Measurements from ENCODE around the gene ARHGAP15.

The ARHGAP15 gene

DNA sequence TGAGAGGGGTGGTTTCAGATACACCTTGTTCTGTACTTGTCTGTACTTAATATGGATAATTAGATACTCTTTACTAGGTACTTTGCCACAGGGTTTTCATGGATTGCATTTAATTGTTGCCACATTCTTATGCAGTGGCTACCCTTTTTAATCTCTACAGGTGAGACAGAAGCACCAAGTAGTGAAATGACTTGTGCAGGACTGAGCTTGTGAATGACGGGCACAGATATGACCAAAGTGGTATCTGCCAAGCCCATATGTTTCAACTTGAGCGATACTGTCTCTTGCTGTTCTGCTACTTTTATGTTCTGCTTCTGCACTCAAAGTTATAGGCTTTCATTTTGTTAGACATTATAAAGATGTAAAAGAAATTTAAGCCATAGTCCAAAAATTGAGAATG, 288.2 kb downstream of the ARHGAP15 start:
- no peak for FAIRE-seq

DNA sequence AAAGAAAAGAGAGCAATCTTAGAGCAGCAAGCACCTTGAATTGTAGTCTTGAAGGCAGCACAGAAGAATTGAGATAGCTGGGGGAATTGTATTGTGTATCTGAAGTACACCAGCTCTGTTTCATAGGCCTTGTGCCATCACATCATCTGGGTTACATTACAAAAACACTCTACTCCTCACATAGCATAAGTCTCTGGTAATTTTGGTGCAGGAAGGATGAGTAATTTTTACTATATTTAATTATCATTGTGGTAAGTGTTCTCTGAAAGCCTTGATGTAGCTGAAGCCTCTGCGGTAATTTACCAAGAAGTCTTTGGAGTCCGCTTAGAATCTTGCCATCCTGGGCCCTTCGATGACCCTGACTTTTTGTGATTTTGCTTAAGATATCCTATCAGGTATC, 291.1 kb downstream of the ARHGAP15 start:
- FAIRE-seq, result no peak

DNA sequence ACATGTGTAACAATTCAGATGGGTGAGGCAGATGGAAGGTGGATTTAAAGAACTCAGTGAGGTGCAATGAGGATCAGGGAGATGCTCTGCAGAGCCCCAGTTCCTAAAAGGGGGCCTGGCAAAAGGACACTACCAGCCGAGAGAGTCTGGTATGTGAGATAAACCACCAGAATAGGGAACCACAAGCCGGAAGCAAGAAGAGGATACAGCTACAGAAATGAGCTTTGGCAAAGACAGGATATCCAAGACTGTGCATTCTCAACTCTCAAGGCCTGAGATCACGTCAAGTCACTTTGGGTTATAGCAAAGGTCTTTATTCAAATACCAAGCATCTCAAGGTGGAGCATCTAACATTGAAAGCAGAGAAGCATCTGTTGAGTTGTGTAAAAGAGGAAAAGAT, 293.5 kb downstream of the ARHGAP15 start:
- FAIRE-seq, result no peak

DNA sequence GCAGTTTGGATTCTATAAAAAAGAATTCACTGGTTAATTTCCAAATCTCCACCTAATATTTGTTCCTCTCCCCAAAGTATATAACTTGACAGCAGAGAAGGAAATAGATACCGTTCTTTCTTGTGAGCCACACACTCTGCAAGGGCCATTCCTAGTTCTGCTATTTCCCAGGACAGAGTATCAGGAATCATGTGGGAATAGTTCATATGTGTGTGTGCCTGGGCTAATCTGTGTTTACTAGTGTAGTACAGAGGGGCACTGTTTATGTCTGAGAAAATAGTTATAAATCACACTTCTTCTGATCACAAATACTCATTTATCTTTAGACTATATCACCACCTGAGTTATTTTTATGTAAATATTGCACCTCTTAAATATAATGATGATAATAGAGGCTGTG, 296.7 kb downstream of the ARHGAP15 start:
- no peak for FAIRE-seq

DNA sequence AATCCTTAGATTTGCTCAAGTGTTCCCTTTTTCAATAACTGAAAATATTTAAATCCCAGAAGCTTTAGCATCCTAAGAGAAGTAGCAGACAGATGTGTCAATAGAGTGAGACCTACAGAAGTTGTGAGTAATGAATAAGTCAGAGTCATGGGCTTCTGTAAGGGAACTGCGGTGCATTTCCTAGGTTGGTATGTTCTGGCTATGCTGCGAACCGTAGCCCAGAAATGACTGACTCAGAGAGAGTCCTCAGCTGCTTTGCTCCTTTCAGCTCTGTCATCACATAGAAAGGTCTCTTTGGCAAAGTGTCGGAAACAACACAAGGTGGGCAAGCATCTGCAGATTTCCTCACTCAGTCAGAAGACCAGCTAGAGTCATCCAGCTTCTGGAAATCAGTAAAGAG, 297.1 kb downstream of the ARHGAP15 start:
- FAIRE-seq, result no peak

DNA sequence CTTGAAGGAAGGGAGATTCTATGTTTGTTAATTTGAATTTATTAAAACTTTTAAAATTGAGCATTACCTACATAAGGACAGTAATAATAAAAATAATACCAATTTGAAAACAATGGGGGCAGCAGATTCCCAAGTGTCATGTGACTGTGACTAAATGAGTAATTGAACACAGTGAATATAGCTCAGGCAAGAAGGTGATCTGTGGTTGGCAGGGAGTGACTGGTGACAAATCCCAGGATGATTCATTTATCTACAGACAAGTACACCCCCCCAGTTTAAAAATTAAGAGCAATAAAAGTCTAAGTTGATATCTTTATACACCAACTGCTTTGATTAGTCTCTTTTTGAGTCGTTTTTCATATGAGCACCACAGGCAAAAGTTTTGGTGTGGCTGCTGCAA, 299.5 kb downstream of the ARHGAP15 start:
- FAIRE-seq, result no peak

DNA sequence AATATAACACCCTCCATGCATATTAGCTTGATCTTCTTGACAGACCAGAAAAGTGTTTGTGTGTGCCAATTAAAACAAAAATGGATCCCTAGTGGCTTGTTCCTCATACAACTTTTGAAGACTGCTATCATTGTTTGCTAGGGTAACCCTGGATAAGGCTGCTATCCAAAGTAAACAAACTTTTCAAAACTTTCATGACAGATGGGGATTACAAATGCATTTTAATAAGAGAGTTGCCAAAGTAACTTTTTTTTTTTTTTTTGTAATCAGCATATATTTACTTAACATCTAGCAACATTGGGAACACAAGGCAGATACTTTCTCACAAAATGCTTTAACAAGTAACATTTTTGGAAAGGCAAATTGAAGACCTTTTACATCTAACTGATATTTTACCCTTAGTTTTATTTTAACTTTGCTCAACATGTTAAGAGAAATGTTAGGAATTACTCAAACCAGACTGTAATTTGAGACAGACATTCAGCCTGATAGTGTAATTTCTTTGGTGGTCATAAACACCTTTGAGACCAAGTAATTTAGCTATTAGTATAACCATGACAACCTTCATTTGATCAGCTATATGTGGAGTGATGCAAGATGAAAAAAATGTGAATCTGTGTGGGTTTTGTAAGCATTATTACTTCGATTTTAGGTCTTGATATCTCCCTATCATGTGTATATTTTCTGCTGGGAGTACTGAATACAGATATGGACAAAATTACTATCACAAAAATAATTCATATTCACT, 300.9 kb downstream of the ARHGAP15 start:
- FAIRE-seq, result no peak

DNA sequence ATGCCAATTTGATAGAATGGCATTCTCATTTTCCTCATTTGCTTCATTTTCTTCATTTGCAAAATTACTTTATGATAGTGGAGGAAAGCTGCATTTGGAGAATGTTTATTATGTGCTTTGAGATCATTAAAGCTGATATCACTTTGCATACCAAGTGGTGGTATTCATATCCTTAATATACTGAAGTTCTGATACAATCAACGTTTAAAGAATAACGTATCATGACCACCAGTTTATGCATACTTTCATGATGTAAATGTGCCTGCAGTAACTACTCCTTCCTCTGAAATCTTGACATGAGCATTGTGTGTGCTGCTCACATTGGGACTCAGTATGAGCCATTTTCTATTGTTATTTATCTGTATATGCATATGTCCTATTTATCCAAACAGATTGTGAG, 302.1 kb downstream of the ARHGAP15 start:
- FAIRE-seq, result no peak

DNA sequence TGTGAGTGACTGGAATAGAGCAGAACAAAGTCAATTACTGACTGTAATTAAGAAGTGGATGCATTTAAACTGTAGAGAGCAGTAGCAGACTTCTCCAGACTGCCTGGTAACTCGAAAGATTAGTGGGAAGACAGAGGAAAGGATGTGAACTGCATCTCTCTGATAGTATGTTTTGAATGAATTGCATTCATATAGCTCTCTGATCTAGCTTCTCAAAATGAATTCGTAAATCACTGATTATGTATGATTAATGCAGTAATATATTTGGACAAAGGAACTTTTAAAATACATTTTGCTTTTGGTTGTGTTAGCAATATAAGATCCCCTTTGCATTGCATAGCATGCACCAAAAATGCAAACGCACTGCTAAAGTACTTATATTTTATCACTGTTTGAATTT, 304.0 kb downstream of the ARHGAP15 start:
- FAIRE-seq, result no peak

DNA sequence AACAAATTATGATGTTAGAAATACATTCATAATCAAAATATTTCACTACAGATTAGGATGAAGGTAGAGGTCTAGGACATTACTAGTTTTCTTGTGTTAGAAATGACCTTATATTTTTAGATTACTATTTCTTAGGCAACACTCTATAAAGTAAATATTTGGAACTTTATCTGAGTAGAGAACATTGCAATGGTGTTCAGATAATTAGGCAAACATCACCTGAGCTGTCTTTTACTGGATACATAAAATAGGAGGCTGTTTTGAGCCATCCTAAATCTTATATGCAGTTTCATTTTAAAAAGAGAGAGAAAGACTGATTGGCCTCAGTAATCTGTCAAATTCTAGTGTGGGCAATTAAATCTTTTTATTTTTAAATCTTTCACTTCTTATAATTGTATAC, 304.6 kb downstream of the ARHGAP15 start:
- no peak for FAIRE-seq

DNA sequence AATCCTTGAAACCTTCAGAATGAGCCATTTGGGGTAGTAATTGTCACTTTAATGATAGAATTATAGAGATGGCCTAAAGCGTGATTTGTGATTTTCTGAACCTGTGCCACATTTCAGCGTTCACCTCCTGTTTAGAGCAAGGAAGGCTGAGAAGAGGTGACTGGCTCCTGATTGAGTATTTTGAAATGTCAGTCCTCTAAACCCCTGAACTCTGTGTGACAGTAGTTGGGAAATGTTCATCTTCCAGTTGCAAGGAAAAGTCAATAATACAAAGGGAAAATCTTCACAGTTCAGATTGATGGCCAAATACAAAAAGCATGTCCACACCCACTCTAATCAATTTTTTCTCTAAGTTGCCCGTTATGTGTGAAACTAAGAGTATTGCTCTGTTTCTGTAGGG, 305.2 kb downstream of the ARHGAP15 start:
- no peak for FAIRE-seq

DNA sequence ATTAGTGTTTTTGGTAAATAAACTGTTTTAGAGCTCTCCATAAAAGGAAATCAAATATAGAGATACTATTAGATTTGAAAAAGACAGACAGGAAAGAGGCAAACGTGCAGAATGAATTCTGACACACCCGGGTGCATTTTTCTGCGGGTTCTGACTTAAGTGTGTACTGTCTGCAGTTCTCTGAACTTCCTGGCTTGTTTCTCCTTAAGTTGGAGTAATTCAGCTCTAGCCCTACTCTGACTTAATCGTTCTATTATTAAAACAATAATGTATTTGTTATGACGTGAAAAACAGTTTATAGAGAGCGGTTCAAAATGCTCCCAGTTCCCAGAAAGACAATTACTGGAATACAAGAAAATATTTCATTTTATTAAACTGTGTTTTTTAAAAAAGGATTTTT, 305.9 kb downstream of the ARHGAP15 start:
- no peak for FAIRE-seq

DNA sequence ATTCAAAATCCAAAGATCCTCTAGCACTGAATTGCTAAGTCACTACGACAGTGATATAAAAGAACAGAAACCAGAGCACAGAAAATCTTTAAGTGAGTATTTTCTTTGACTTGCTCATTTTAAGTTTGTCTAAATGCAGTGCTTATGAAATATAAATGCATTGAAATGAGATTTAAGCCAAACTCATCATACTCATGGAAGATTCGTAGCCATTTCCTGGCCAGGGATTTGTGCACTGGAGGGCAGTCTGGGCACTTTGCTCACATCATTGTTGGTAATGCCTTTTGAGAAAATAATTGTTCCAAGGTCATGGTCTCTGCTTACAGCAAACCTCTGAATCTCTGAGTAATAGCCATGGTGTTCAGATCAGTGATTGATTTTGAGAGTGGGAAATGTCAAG, 307.7 kb downstream of the ARHGAP15 start:
- no peak for FAIRE-seq

DNA sequence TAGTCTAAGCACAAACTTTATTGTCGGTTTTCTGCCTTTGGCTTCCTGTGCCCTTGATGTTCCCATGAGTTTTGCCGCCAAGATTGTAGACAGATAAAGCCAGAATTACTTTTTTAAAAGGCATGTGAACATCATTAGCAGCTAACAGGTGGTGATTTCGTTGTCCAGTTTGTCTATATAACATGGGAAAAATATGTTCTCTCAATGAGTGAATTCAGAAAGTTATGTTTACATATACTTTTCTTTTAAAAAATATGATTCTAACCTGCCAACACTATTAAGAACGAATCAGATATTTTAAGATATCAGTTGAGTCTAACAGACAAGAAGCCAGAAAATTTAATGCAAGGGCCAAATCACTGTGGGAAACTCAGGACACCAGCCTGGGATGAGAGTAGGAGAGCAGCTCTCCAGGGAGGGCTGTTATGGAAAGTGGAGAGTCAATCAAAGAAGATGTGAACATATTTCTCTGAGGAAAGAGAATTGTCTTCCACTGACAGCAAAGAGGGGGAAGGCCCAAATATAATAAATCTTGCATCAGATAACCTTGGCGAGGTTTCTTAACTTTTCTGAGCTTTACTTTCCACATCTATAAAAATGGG, 311.3 kb downstream of the ARHGAP15 start:
- no peak for FAIRE-seq

DNA sequence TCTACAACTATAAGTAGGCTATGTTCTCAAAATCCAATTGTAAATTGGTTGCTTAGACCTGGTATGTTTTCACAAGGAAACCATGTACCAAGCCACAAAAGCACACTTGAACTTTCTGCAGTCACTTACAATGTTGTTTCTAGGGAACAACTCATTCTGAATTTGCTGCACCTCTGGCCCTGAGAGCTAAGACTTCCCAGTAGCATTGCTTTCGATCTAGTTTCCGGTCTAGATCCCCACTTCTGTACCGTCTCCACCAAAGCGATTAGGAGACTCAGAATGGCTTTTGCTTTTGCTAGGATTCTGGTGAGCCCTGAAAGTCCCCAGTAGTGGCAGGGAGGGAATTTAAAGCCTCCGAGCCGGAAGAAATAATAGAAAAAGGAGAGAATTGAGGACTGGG, 313.0 kb downstream of the ARHGAP15 start:
- no peak for FAIRE-seq

DNA sequence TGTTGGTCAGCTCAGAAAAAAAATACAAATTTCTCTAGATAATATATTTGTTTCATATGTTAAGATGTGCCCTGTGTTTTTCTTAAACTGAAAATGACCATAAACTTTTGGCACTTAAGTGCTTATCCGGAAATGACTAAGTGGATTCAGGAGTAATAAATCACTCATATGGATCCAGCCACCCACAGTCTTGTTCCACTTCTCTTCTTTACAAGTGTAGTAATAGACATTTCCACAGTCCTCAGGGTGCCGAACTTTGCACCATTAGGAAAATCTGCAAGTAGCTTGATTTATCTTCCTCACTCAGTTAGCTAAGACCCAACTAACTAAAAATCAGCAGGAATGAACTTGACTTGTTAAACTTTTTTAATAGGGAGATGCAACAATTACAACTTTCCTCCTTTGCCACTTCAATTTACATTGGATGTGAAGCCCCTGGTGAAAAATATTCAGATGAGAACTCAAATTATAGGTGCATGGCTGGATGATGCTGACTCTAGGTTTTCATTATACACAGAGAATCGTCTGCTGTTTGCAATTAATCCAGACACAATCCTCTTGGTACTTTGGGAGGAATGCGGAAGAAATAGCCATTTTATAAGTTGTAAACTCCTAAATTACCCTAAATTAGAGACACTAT, 322.5 kb downstream of the ARHGAP15 start:
- no peak for FAIRE-seq

DNA sequence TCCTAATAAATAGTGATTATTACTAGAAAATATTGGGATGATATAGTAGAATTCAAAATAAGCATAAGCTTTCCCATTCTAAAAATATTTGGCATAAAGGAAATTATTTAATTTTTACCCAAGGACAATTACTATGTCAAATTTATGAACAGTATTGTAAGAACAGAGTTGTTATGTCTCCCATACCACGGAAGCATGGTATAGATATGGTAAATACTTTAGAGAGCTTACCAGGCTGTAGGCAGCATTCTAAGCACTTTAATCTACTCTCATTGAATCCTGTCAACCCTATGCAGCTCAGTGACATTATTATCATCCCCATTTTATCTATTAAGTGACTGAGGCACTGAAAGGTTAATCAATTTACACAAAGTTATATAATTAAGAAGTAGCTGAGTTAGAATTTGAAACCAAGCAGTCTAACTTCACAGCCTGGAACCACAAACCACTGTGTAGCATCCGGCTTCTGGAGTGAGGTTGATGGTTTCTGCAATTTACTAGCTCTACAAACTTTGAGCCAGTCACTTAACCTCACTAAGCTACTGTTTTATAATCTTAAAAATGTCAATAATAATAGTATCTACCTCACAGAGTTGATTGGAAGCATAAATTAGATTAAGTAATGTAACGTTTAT, 323.7 kb downstream of the ARHGAP15 start:
- no peak for FAIRE-seq

DNA sequence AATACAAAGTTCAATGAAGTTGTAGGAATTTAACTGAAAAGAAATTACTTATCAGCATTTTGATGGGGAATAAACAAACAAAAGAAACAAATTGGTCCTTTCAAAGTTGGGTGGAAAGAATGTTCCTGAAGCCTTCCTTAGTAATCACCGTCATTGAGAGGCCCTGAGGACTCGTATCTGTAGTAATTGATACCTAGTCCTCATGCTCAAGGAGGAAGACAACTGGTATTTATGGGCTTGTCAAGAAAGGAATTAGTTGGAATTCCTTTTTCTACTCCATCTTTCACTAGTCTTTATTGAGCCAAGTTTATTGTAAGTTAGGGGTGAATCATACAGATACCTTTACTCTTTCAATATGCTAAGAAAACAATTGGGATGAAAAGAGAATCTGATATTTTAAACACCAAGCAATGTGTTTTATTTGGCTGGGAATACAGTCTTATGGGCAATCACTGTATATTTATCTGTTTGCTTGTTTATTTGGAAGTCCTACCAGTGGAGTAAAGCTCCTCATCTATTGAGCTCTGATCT, 324.8 kb downstream of the ARHGAP15 start:
- no peak for FAIRE-seq

DNA sequence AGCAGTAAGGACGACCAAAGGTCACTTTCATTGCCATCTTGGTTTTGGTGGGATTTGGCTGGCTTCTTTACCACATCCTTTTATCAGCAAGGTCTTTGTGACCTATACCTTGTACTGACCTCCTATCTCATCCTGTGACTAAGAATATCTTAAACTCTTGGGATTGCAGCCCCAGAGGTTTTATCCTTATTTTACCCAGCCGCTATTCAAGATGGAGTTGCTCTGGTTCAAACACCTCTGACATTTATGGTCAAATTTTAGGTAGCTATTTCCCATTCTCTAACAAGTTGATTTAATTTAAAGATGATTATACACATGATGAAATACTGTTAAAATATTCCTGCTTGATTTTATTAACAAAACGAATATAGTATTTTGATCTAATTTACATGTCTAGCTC, 326.1 kb downstream of the ARHGAP15 start:
- no peak for FAIRE-seq

DNA sequence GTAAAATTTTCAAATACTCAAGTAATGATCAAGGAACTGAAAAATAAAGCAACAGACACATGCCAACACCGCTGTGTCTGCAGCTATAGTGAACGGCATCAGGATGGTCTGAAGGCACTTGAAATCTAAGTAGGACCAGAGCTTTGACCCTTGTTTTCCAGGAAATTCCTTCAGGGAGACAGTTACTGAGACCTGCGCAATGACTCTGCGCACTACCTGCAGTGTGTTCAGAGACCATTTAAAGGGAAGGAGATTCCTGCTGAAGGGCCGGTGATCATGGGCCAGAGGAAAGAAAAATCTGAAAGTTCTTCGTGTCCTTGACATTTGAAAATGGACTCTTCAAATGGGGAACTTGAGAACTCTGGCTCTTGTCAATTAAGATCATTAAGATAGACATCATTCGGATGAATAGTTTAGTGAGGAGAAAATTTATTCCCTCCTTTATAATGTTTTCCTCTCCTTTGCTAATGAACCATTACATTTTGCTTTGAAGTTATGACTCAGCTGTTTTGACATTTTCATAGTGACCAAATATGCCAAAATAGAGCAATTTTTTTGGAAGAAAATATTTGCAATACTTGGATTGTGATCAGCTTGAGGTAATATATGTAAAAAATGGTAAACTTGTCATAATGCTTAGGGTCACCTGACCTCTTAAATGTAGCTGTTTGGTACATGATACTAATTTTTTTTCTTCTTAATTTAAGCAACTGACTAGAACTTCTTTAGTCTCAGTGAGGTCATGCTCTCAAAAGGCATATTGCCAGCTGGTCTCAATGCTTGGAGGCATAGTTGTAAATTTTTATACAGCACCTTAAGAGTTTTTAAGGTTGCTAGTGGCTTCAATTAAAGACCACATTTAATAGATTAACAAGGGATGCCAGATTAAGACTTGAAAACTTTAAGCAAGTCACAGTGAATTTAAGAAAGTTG, 329.3 kb downstream of the ARHGAP15 start:
- no peak for FAIRE-seq

DNA sequence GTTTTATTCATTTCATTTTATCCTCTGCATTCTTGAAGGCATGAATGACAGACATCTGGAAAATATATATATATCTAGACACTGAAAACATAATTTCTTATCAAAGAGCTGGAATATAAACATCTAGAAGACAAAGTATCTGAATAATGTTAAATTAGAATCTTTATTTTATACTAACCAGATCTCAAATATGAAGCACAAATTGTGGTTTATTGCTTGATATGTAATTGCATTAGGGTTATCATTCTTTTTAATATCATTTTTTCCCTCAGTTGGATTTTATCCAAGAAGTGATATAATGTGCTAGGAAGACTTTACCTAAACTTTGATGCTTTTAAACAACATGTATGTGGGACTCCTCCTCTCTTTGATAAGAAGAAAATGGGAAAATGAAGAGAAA, 331.2 kb downstream of the ARHGAP15 start:
- no peak for FAIRE-seq

DNA sequence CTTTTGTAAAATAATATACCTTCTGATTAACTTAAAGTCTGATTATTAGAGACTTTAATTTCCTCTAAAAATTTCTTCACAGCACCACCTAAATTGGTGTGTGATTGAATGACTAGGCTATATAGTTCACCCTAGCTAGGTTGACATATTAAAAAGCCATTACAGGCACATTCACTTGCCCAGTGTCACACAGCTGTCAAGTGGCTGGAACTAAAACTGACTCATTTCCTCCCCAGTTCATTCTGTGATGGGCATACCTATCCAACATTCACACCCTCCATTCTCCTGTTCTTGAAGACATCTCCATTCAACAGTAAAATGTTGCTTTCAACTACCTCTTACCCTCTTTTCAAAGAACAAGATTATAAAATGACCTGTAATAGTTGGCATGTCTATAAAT, 334.5 kb downstream of the ARHGAP15 start:
- no peak for FAIRE-seq

DNA sequence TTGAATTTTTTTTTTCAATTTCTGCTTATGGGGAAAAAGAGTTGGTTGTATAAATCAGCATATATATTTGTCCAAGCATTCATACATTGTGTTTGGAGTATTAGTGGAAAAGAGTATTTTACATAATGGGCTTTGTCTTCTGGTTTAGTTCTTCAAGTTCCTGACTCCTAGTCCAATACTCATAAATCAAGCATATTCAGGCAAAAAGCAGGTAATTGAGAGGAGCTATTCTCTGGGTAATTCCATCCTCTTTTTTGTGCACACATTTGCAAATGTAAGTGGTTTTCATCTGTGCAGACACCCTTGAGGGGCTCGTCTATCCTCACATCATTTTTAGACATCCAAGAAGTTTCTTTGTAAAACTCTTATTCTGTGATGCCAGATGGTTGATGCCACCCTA, 337.2 kb downstream of the ARHGAP15 start:
- FAIRE-seq, result no peak
